Testis (tissue), 2 donors: ENCODE measurements around the gene SLC38A4.
"Not testable (repeated sequence)": the region's sequence is repeated elsewhere in the genome, so short reads cannot be mapped to it uniquely, and the experiment has no call there.

ENCODE experiments used
- CTCF ChIP-seq, 3 experiments: fragments of 450-650 bp in 2 of 3; fragments of 200-600 bp in 1 of 3; sonication (generic) in 1 of 3; IDR thresholded peaks; one replicate each; pipeline ENCODE4 v1.5.1; 2016 to 2019; ENCODE audit warnings: antibody characterized with exemption in 3 of 3, mild to moderate bottlenecking in 2 of 3, moderate library complexity in 1 of 3
- POLR2A ChIP-seq: fragments of 450-650 bp; IDR thresholded peaks from one replicate; pipeline ENCODE4 v1.6.1; 2017; ENCODE audit warnings: antibody characterized with exemption, mild to moderate bottlenecking, moderate library complexity

- not testable (repeated sequence) for TF ChIP-seq CTCF (IDR thresholded peaks at IDR 0.05); POLR2A
Measured at GRCh38 chr12:46848792-46849191, 23.0 kb upstream of the SLC38A4 start.
